Measurements from ENCODE around the gene CDHR5.

CDHR5 gene, protein sequence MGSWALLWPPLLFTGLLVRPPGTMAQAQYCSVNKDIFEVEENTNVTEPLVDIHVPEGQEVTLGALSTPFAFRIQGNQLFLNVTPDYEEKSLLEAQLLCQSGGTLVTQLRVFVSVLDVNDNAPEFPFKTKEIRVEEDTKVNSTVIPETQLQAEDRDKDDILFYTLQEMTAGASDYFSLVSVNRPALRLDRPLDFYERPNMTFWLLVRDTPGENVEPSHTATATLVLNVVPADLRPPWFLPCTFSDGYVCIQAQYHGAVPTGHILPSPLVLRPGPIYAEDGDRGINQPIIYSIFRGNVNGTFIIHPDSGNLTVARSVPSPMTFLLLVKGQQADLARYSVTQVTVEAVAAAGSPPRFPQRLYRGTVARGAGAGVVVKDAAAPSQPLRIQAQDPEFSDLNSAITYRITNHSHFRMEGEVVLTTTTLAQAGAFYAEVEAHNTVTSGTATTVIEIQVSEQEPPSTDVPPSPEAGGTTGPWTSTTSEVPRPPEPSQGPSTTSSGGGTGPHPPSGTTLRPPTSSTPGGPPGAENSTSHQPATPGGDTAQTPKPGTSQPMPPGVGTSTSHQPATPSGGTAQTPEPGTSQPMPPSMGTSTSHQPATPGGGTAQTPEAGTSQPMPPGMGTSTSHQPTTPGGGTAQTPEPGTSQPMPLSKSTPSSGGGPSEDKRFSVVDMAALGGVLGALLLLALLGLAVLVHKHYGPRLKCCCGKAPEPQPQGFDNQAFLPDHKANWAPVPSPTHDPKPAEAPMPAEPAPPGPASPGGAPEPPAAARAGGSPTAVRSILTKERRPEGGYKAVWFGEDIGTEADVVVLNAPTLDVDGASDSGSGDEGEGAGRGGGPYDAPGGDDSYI

DNA sequence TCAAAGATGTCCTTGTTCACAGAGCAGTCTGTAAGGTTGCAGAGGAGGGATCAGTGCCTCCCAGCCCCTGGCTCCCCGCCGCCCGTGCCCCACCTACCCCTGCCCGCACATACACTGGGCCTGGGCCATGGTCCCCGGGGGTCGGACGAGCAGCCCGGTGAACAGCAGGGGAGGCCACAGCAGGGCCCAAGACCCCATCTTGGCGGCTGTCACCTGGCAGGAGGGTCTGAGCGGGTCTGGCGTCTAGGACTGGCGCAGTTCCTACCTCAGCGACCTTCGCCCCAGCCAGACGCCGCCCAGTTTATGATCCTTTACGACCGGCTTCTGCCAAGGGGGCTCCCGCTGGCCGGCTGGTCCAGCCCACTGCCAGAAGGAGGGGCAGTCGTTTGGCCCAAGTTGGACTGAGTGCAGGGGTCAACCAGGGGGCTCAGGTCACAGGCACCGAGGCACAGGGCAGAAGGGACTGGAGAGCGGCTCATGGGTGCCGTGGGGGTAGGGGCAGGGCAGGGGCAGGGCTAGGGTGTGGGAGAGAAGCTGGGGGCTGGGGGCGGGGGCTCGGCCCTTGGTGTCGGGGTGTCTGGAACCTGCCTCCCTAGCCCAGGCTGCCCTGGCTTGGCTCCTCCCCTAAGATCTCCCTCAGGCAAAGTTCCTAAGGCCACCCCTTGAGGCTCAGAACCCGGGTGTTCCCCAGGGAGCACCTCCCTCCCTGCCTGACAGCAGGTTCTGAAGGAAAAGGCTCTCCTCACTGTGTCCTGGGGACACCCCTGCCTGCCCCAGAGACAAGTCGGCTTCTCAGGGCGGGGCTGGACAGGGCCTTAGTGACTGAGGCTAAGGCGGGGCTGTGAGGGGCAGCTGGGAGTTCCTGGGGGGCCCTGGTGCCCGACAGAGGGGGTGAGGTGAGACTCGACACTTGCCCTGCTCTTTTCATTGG lies at the start of gene CDHR5:
Gene CDHR5 (minus strand): TSS at position 251 of the 931 bp plus-strand sequence. CDS start 53 bp downstream, at position 198.
- DNase-seq, result no peak
- no peak for ATAC-seq (ENCODE audit: insufficient read depth, low read depth)
- Histone ChIP-seq H3K4me1 (ENCODE audit: insufficient read depth, low read length) (no peaks in the 10 kb centered on the region), H3K4me2 (ENCODE audit: insufficient read depth, low read length) (no peak within 1 kb of the TSS), H3K27me3 (ENCODE audit: insufficient read depth, low read length, poor library complexity) (no peaks in the 10 kb centered on the region), H3K36me3 (ENCODE audit: insufficient read depth, low read length) (peaks cover 7% of the 10 kb centered on the region; the same call in 1 of the 2 replicates), H3K79me2 (ENCODE audit: insufficient read depth, low read length) (no peaks in the 10 kb centered on the region), H3K9me3 (ENCODE audit: insufficient read depth, low read length, severe bottlenecking) (no peaks in the 10 kb centered on the region), H3K9ac (ENCODE audit: low read depth, low read length) (no peak within 1 kb of the TSS), H2AFZ (ENCODE audit: low read depth, low read length) (no peak within 1 kb of the TSS), H3K27ac (ENCODE audit: low read length) (no peak within 1 kb of the TSS), H3K4me3 (ENCODE audit: low read depth in 1 of 2, low read length in 2 of 2) (no peak within 1 kb of the TSS), H4K20me1 (ENCODE audit: insufficient read depth, low read length) (no peaks in the 10 kb centered on the region; the same call in 1 of the 2 replicates)
- TF ChIP-seq, protein P1, sequence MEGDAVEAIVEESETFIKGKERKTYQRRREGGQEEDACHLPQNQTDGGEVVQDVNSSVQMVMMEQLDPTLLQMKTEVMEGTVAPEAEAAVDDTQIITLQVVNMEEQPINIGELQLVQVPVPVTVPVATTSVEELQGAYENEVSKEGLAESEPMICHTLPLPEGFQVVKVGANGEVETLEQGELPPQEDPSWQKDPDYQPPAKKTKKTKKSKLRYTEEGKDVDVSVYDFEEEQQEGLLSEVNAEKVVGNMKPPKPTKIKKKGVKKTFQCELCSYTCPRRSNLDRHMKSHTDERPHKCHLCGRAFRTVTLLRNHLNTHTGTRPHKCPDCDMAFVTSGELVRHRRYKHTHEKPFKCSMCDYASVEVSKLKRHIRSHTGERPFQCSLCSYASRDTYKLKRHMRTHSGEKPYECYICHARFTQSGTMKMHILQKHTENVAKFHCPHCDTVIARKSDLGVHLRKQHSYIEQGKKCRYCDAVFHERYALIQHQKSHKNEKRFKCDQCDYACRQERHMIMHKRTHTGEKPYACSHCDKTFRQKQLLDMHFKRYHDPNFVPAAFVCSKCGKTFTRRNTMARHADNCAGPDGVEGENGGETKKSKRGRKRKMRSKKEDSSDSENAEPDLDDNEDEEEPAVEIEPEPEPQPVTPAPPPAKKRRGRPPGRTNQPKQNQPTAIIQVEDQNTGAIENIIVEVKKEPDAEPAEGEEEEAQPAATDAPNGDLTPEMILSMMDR (IDR thresholded peaks at IDR 0.05; ENCODE audit: borderline replicate concordance, extremely low read depth, low read length, poor library complexity, severe bottlenecking), result no peak
- no peak for TF ChIP-seq EZH2 (IDR thresholded peaks at IDR 0.05; ENCODE audit: borderline replicate concordance, low read depth, low read length, severe bottlenecking)

DNA sequence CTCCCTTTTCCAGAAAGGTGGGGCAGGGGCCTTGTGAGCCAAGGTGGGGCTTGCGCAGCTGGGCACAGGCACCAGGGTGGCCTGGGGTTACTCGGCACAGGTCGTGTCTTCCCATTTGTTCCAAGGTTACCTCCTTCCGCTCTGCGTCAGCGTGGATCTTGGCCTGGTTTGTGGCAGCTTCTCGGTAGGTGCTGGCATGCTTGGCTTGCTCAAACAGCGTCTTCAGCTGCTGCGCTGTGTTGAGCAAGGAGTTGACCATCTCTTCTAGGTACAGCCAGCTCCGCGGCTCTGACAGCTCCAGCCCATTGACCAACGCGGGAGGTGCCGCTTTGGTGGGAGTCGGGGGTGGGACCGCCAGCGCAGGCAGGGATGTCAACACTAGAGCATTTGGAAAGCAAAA lies 49.7 kb upstream of the CDHR5 start:
- Histone ChIP-seq H3K36me3 (ENCODE audit: insufficient read depth, low read length) (peaks cover 67% of the 10 kb centered on the region), H3K27me3 (ENCODE audit: insufficient read depth, low read length, poor library complexity) (no peaks in the 10 kb centered on the region), H2AFZ (ENCODE audit: low read depth, low read length) (no peak overlapping the region), H3K9me3 (ENCODE audit: insufficient read depth, low read length, severe bottlenecking) (no peaks in the 10 kb centered on the region), H3K4me3 (ENCODE audit: low read depth in 1 of 2, low read length in 2 of 2) (no peak overlapping the region), H3K79me2 (ENCODE audit: insufficient read depth, low read length) (no peaks in the 10 kb centered on the region; the same call in 1 of the 2 replicates), H3K9ac (ENCODE audit: low read depth, low read length) (no peak overlapping the region), H4K20me1 (ENCODE audit: insufficient read depth, low read length) (peaks cover 3% of the 10 kb centered on the region; the same call in 1 of the 2 replicates), H3K4me1 (ENCODE audit: insufficient read depth, low read length) (no peaks in the 10 kb centered on the region), H3K27ac (ENCODE audit: low read length) (no peak overlapping the region), H3K4me2 (ENCODE audit: insufficient read depth, low read length) (no peak overlapping the region)
- ATAC-seq (ENCODE audit: insufficient read depth, low read depth), result no peak
- DNase-seq, result no peak
- TF ChIP-seq, protein P1 (IDR thresholded peaks at IDR 0.05; ENCODE audit: borderline replicate concordance, extremely low read depth, low read length, poor library complexity, severe bottlenecking), result no peak
- no peak for TF ChIP-seq EZH2 (IDR thresholded peaks at IDR 0.05; ENCODE audit: borderline replicate concordance, low read depth, low read length, severe bottlenecking)

DNA sequence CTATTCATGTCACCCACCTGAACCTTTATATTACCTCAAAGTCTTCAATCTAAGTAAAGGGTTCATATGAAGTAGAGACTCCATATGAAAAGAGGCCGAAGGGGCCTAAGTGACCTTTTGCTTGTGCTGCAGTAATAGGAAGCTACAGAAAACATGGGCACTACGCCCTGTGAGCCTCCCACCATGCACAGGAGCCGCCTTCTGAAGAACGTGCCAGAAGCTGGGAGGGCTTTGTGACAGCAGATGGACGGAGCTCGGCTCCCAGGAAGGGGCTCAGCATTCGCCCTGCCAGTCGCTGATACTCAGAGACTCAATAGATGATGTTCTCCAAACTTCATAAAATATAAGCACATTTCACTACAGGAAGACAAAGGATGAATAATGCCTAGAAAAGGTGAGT lies 49.1 kb upstream of the CDHR5 start:
- no peak overlapping the region for H3K27ac ChIP-seq (ENCODE audit: low read length)
- no peaks in the 10 kb centered on the region for H3K4me1 ChIP-seq (ENCODE audit: insufficient read depth, low read length)
- no peaks in the 10 kb centered on the region for H3K9me3 ChIP-seq (ENCODE audit: insufficient read depth, low read length, severe bottlenecking)
- no peak overlapping the region for H3K4me3 ChIP-seq (ENCODE audit: low read depth in 1 of 2, low read length in 2 of 2)
- no peak overlapping the region for H3K4me2 ChIP-seq (ENCODE audit: insufficient read depth, low read length)
- H2AFZ ChIP-seq (ENCODE audit: low read depth, low read length), result no peak overlapping the region
- ATAC-seq (ENCODE audit: insufficient read depth, low read depth), result no peak
- peaks cover 3% of the 10 kb centered on the region; the same call in 1 of the 2 replicates for H4K20me1 ChIP-seq (ENCODE audit: insufficient read depth, low read length)
- no peak for DNase-seq
- H3K36me3 ChIP-seq (ENCODE audit: insufficient read depth, low read length), result peaks cover 68% of the 10 kb centered on the region
- no peak overlapping the region for H3K9ac ChIP-seq (ENCODE audit: low read depth, low read length)
- TF ChIP-seq, protein P1 (IDR thresholded peaks at IDR 0.05; ENCODE audit: borderline replicate concordance, extremely low read depth, low read length, poor library complexity, severe bottlenecking), result no peak
- no peak for TF ChIP-seq EZH2 (IDR thresholded peaks at IDR 0.05; ENCODE audit: borderline replicate concordance, low read depth, low read length, severe bottlenecking)
- no peaks in the 10 kb centered on the region for H3K27me3 ChIP-seq (ENCODE audit: insufficient read depth, low read length, poor library complexity)
- H3K79me2 ChIP-seq (ENCODE audit: insufficient read depth, low read length), result no peaks in the 10 kb centered on the region; the same call in 1 of the 2 replicates
